T follicular helper cell (primary cell): ENCODE measurements around the gene DMBX1.

Source experiments
- DNase-seq: peaks from one replicate; pipeline ENCODE4 v3.0.0-alpha.2; 2020; ENCODE audit warnings: low read depth

The DMBX1 gene

GRCh38 chr1:46459315-46459714 lies 30.3 kb upstream of the DMBX1 start:
- no peak for DNase-seq

DNA sequence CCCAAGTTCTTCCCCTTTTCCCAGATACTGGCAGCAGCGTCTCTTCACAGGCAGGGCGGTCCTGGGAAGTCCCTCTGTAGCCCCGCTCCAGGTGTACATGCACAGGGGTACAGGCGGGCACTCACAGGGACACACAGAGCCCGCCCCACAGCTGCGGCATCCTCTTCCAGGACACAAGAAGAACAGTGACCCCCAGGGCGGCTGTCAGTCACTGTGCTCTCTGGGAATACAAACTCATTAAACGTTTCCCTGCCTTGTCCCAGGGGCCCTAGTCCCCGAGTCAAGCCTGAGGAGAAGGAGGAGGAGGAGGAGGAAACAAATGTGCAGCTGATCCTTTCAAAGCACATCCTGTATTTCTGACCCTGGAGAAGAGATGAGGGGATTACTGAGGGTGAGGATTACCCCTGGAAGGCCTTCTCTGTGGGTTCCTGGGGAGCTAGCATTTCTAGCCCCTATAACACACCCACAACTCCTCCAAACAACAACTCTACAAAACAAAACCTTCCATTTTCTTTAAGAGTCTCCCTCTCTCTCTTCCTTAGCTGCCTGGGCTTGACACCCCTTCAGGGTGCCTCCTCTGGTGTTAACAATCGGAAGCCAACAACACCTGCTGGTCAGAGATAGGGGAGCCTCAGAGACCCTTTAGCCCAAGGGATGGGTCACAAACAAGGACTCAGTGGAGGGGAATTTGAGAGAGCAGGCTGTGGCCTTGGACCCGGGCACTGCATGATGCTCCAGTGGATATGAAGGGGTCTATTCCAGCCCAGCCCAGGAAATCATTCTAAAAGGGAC lies 28.4 kb upstream of the DMBX1 start:
- no peak for DNase-seq

DNA sequence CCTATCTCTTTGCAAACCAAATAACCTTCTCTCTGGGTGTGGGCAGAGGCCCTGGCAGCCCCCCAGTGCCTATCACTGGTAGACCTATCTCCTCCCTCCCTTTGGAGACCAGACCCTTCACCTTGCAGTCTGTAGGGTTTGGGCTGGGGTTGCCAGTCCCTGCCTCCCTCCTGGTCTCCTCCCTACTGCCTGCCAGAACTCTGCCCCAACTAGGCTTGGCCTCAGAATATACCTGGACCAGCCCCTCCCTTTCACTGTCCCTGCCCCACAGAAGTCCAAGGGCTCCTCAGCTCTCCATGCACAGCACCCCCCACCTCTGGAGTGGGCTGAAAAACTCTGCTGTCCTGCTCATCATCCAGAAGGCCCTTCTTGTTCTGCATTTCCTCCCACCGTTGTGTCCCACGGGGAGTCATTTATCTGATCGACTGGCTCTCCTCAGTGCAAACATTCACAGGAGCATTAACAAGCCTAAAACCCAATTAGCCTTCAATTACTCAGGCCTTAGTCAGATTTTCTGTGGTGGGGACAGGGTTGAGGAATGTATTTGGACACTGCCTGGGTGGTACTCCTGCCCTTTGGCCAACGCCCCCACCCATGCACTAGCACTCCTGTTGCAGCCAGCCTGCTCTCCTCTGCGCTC lies 27.7 kb upstream of the DMBX1 start:
- no peak for DNase-seq

GRCh38 chr1:46464013-46464548 lies 25.6 kb upstream of the DMBX1 start:
- DNase-seq: no peak

GRCh38 chr1:46464915-46465314 lies 24.7 kb upstream of the DMBX1 start:
- no peak for DNase-seq

- DNase-seq: no peak
These were observed 23.6 kb upstream of the DMBX1 start for GRCh38 chr1:46465981-46466476.

DNA sequence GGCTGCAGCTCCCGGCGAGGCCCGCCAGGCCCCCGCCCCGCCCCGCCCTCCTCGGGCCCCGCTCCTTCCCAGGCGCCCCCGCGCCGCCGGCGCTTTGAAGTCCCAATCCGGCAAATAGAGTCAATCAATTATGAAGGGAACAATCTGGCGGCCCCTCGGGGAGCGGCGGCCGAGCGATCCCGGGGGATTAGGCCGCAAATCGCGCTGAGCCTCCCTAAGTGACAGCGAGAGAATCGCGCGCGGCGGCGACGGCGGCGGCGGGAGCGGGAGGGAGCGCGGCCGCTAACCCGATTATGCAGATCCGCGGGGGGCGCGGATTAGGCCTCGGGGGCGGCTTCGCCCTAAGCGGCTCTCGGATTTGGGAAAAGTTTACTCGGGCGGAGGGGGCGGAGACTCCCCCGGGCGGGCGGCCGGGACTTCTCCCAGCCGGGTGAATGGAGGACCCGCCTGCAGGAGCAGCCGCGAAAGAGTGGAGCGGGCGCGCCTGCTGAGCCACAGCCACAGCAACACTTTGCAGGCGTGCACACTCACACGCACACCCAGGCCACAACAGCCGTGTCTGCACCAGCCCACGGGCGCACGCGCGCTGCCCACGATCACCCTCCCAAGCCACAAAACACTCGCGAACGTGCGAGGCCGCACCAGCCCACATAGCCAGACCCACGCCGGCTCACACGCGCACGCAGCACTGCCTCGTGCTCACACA lies 23.0 kb upstream of the DMBX1 start:
- DNase-seq: no peak

DNA sequence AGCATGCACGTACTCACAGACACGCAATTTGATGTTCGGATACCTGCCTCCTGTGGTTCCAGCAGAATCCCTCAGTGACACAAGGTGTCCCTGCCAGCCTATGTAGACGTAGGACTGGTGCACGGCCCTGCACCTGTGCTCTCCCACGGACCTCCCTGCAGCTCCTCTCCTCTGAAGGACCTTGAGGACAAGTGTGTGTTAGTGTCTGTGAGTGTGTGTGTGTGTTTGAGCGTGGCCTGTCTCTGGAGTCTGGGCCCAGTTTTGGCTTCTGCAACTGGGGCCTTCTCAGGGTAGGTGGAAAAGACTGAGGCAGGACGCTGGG lies 22.5 kb upstream of the DMBX1 start:
- no peak for DNase-seq

- DNase-seq: no peak
These were observed 19.8 kb upstream of the DMBX1 start for GRCh38 chr1:46469881-46470280.

DNA sequence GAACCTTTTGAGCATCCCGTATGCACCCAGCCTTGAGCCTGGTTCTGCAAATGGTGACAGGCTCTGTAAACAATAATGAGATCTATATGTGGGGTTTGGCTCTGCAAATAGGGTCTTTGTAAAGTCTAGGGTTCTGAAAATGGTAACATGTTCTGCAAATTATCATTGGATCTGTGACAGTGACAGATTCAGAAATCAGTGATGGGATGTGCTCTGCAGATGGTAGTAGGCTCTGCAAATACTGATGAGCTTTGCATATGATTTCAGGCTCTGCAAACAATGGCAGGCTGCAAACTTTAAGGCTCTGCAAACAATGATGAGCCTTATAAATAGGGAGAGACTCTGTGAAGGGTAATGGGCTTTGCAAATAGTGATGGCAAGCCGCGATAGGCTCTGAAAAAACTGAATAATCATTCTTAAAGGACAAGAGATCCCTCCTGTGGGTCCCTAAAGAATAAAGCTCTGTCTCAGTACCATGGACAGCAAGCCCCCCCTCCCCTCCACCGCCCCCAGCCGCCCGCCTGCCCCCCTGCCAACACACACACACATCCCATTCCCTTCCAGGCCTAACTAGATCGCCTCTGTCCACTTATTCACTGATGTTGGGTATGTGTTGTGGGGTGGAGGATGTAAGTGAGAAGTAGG lies 17.7 kb upstream of the DMBX1 start:
- no peak for DNase-seq

- no peak for DNase-seq
These were observed 17.0 kb upstream of the DMBX1 start for GRCh38 chr1:46472498-46473181.

GRCh38 chr1:46473991-46474390 lies 15.6 kb upstream of the DMBX1 start:
- no peak for DNase-seq

DNA sequence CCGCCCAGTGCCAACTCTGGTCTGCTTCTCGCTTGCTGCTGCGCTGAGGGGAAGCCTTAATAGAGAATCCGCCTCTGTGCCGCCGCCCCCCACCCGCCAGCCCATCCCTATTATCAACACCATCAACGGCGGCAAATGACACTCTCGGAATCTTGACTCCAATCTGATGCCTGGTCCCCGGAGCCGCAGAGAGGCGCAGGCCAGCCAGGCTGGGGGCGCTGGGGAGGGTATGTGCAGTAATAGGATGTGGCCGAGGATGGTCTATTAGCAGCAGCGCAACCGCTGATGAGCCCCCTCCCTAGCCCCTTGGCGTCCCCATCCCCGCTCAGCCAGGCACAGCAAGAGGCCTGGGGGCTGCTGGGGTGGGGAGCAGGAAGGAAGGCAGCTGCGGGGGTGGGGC lies 15.1 kb upstream of the DMBX1 start:
- DNase-seq: no peak

- no peak for DNase-seq
These were observed 13.0 kb upstream of the DMBX1 start for GRCh38 chr1:46476673-46477072.

GRCh38 chr1:46477153-46477929 lies 12.3 kb upstream of the DMBX1 start:
- DNase-seq: peak; percentile 52

- no peak for DNase-seq
These were observed 10.7 kb upstream of the DMBX1 start for GRCh38 chr1:46478721-46479485.

DNA sequence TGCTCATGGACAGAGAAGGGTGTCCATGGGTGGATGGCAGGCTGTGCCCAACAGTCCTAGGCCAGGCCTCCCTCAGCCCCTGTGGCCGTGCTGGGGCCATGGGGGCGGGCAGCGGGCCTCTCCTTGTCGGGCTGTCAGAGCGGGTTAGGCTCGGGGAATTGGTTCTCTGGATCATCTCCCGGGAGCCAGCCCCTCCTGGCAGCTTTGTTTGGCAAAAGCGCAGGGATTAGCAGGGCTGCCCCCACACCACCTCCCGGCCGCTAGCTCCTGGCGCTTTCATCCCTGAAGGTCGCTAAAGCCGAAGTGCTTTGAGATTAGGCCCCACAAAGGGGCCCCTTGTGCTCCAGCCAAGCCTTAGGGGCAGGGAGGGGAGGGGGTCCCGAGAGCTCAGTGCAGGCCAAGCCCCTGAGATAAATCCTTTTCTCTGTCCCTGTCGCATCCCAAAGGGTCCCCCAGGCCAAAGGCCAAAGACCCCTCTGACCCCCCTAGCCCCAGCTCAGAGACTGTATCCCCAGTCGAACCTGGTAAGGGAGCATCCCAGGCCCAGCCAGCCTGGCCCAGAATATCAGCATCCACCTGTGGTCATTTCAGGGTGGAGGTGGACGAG lies 9.8 kb upstream of the DMBX1 start:
- no peak for DNase-seq

DNA sequence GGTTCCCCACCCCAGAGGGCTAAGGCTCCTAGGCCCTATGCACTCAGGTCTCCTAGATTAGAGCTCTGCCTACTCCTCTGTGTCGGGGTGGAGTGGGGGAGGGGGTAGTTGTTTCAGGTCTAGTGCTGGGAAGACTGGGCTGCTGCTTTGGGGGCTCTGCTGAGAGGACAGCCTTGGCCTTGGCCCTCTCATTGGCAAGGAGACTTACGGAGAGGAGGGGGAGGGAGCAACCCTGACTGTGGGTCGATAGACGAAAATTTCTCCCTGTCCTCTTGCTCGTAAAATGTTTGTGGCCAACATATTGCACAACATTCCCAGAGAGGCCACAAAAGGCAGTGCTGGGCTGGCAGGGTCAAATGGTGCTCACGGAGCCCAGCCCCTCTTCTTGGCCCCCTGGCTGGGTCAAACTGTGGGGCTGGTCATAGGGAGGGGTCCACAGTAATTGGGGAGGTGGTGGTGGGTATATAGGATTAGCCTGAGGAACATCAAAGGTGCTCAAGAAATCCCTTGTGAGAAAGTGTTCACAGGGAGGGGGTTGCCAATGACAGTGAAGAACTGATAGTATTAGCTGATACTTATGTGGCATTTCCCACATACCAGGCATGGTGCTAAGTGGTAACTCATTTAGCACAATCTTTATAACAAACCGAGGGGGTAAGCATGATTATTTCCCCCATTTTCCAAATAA lies 8.5 kb upstream of the DMBX1 start:
- DNase-seq: no peak

- DNase-seq: no peak
These were observed 7.7 kb upstream of the DMBX1 start for GRCh38 chr1:46481961-46482360.
